HL-60 (cell line): ENCODE measurements around the gene JARID2.

Experiments used
- DNase-seq, 2 experiments: peaks; one replicate each; pipeline ENCODE4 v3.0.0-alpha.2; 2010 to 2020; ENCODE audit warnings: low read depth in 1 of 2, low spot score in 1 of 2
- H3K27ac ChIP-seq: fragments of 250-450 bp; sonication (Bioruptor Pico); replicated peaks from 2 replicates; pipeline ENCODE4 v1.5.1; 2020; ENCODE audit warnings: mild to moderate bottlenecking, moderate library complexity
- H3K27me3 ChIP-seq: fragments of 250-450 bp; sonication (Bioruptor Pico); 2 replicates; pipeline ENCODE4 v1.5.1; 2021; ENCODE audit warnings: mild to moderate bottlenecking, moderate library complexity; ENCODE audit not compliant: insufficient read depth, poor library complexity, severe bottlenecking
- H3K4me3 ChIP-seq: replicated peaks from 2 replicates; pipeline ENCODE4 v1.5.1; 2011; ENCODE audit warnings: mild to moderate bottlenecking, control low read depth, low read length; ENCODE audit not compliant: insufficient read depth
- CTCF ChIP-seq: IDR thresholded peaks from one replicate; pipeline ENCODE4 v1.5.1; 2011; ENCODE audit warnings: low read length, control low read depth, inconsistent platforms; ENCODE audit not compliant: insufficient read depth
- GABPA ChIP-seq: IDR thresholded peaks from 2 replicates; pipeline ENCODE4 v1.6.1; 2012; ENCODE audit warnings: low read depth
- POLR2AphosphoS5 ChIP-seq: IDR thresholded peaks from 2 replicates; pipeline ENCODE4 v1.6.1; 2012; ENCODE audit warnings: low read depth
- REST ChIP-seq: IDR thresholded peaks from 2 replicates; pipeline ENCODE4 v1.6.1; 2012; ENCODE audit warnings: low read depth; ENCODE audit not compliant: insufficient replicate concordance
- SPI1 ChIP-seq: IDR thresholded peaks from 2 replicates; pipeline ENCODE4 v1.6.1; 2012; ENCODE audit warnings: low read depth, mild to moderate bottlenecking, borderline replicate concordance

Gene JARID2

DNA sequence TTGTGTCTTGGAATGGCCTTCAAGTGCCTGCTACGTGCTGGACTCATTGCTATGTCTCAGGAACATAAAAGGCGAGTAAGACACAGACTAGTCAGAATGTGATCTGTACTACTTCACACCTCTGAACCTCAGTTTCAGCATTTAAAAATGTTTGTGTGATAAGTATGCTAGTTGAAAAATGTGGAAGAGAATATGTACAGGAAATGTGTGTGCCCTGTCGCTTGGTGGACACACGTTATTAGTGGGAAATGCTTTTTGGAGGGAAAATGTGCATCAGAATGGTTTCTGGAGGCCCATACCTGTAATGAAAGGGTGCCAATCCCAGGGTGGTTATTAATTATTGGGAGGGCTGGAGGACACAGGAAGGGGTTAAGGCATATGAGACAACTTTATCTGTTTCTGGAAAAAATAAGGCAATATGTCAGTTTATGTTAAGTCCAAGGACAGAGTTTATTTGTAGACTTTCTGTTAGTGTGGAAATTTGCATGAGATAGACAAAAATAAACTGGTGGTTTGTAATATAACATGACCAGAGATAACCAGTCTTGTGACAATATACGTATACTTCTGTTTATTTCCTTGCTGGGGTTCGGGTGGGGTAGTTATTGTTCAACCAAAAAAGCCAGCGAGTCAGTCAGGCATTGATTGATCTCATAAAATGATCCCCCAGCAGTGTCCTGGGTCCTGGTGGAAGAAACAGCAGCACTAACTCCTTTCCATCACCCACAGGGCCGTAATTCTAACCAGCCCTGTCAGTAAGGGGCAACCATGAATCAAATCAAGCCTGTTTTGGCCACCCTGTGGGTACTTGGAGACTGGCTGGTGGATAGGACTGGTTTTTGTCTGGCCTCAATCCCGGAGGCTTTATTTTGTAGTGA is 117.9 kb downstream of the JARID2 start:
- Histone ChIP-seq H3K4me3 (no peak overlapping the region), H3K27ac (no peak overlapping the region), H3K27me3 (no peaks in the 10 kb centered on the region)
- TF ChIP-seq REST (no peak), POLR2AphosphoS5 (no peak), GABPA (no peak), SPI1 (no peak), CTCF (no peak)
- DNase-seq = no peak

- peak overlapping the region; percentile 53 for H3K27ac ChIP-seq
- TF ChIP-seq CTCF (no peak), GABPA (no peak), POLR2AphosphoS5 (no peak), REST (no peak), SPI1 (no peak)
- no peak overlapping the region for H3K4me3 ChIP-seq
- no peak for DNase-seq
- H3K27me3 ChIP-seq = no peaks in the 10 kb centered on the region
Measured at GRCh38 chr6:15364401-15365037, 118.7 kb downstream of the JARID2 start.

- H3K4me3 ChIP-seq = no peak overlapping the region
- peak; percentile 44 for TF ChIP-seq POLR2AphosphoS5
- no peak for TF ChIP-seq SPI1
- peak overlapping the region; percentile 53 for H3K27ac ChIP-seq
- peak; percentile 87 to 94 for DNase-seq
- no peaks in the 10 kb centered on the region for H3K27me3 ChIP-seq
Measured at GRCh38 chr6:15365273-15365687, 119.4 kb downstream of the JARID2 start.

DNA sequence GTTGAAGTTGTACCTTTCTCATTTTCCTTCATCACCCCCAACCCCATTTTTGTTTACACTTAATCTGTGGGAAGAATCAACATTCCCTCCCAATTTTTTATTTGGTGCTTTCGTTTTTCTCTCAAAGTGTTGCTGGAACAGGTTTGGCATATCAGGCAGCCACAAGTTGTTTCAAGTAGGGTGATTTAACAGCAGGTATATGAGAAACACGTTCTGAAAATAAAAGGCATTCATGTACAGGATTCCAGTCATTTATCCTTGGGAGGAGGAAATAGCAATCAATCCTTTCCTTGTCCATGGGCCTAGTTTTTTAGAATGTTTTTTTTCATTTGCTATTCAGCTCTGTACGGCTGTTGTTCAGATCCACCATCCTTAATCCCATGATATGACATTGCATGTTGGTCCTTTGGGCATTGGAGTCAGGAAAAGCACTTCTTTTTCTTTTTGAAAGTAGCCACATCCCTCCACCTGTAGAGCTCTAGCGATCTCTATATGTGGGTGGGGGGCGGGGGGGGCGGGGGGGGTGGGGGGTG is 120.2 kb downstream of the JARID2 start:
- no peak for TF ChIP-seq GABPA
- no peak for TF ChIP-seq POLR2AphosphoS5
- TF ChIP-seq CTCF = no peak
- no peak for TF ChIP-seq REST
- TF ChIP-seq SPI1 = no peak
- no peak for DNase-seq
- no peaks in the 10 kb centered on the region for H3K27me3 ChIP-seq
- H3K27ac ChIP-seq = peak overlapping the region; percentile 28
- no peak overlapping the region for H3K4me3 ChIP-seq
